Choroid plexus epithelial cell (primary cell): ENCODE results near the gene TMEM8B.

Source experiments
- DNase-seq: peaks from one replicate; pipeline ENCODE4 v3.0.0-alpha.2; 2010; ENCODE audit warnings: low read depth
- H3K4me3 ChIP-seq: 2 replicates; pipeline ENCODE4 v1.5.1; 2011; ENCODE audit warnings: low read depth, mild to moderate bottlenecking, control low read depth, low read length, moderate library complexity
- CTCF ChIP-seq: conservative IDR thresholded peaks from 2 replicates; pipeline ENCODE4 v1.5.1; 2011; ENCODE audit warnings: low read depth, mild to moderate bottlenecking, control low read depth, inconsistent platforms, low read length, moderate library complexity

Gene TMEM8B

GRCh38 chr9:35811381-35812024 lies 17.5 kb upstream of the TMEM8B start:
- DNase-seq: peak; percentile 32
- TF ChIP-seq CTCF: no peak
- peak overlapping the region; percentile 65 for H3K4me3 ChIP-seq

GRCh38 chr9:35812025-35812602 lies 16.9 kb upstream of the TMEM8B start, which contains the start of gene SPAG8:
TSS of gene SPAG8 (minus strand) at chr9:35812262. CDS start at chr9:35812147, 115 bp downstream.
- peak; percentile 98 for DNase-seq
- peak within 1 kb of the TSS; percentile 65 for H3K4me3 ChIP-seq
- peak; percentile 6 for TF ChIP-seq CTCF

GRCh38 chr9:35813434-35814105 lies 15.5 kb upstream of the TMEM8B start:
- H3K4me3 ChIP-seq: no peak overlapping the region
- TF ChIP-seq CTCF: peak; percentile 56
- DNase-seq: peak; percentile 47

- peak; percentile 48 for TF ChIP-seq CTCF
- H3K4me3 ChIP-seq: peak overlapping the region; percentile 87
- DNase-seq: peak; percentile 53
These were observed 14.8 kb upstream of the TMEM8B start for GRCh38 chr9:35814106-35814840.

GRCh38 chr9:35814841-35815543 lies 14.0 kb upstream of the TMEM8B start, which contains the start of gene HINT2:
TSS of gene HINT2 (minus strand) at chr9:35815042. CDS start at chr9:35814979, 63 bp downstream.
- no peak for TF ChIP-seq CTCF
- peak within 1 kb of the TSS; percentile 87 for H3K4me3 ChIP-seq

GRCh38 chr9:35816708-35817107 lies 12.3 kb upstream of the TMEM8B start:
- no peak for DNase-seq
- peak; percentile 21 for TF ChIP-seq CTCF
- H3K4me3 ChIP-seq: no peak overlapping the region

More at GRCh38 chr9:35814841-35815543, 14.0 kb upstream of the TMEM8B start, which contains the start of gene HINT2:
- peak; percentile 99 for DNase-seq
